Fibroblast of lung (primary cell): ENCODE results near the gene PRDM13. TPM values are rescaled to one million over a fixed set of nuclear protein-coding genes. Genes with fewer than 3 reads are reported as not detected.
A peak's percentile ranks its signal among the peaks of the same experiment; 100 is the strongest.
"Not testable (repeated sequence)": the region's sequence is repeated elsewhere in the genome, so short reads cannot be mapped to it uniquely, and the experiment has no call there.

Experiments
- DNase-seq, 2 donors: peaks; one replicate each; pipeline versions ENCODE4 v3.0.0 to v3.0.0-alpha.2; 2010; ENCODE audit warnings: low read depth in 2 of 2
- H2AFZ ChIP-seq: 2 replicates; pipeline ENCODE4 v1.5.1; 2012; ENCODE audit warnings: low read length, control low read depth, inconsistent platforms
- H3K27ac ChIP-seq: 2 replicates; pipeline ENCODE4 v1.5.1; 2011; ENCODE audit warnings: low read length, control low read depth; ENCODE audit not compliant: insufficient read depth
- H3K27me3 ChIP-seq: 2 replicates; pipeline ENCODE4 v1.5.1; 2011; ENCODE audit warnings: mild to moderate bottlenecking, low read length; ENCODE audit not compliant: control insufficient read depth, insufficient read depth
- H3K36me3 ChIP-seq: 2 replicates; pipeline ENCODE4 v1.5.1; 2011; ENCODE audit warnings: low read length; ENCODE audit not compliant: control insufficient read depth, insufficient read depth
- H3K4me1 ChIP-seq: 2 replicates; pipeline ENCODE4 v1.5.1; 2011; ENCODE audit warnings: low read length; ENCODE audit not compliant: control insufficient read depth, insufficient read depth; ENCODE audit errors: extremely low read depth
- H3K4me2 ChIP-seq: 2 replicates; pipeline ENCODE4 v1.5.1; 2011; ENCODE audit warnings: low read length, control low read depth; ENCODE audit not compliant: insufficient read depth; ENCODE audit errors: extremely low read depth
- H3K4me3 ChIP-seq, 4 experiments: fragments of 200-600 bp in 1 of 4; sonication (generic) in 1 of 4; replicated peaks in 1 of 4; 2 replicates each; pipeline ENCODE4 v1.5.1; 2011 to 2016; ENCODE audit warnings: low read length in 4 of 4, low read depth in 3 of 4, mild to moderate bottlenecking in 3 of 4, control low read depth in 2 of 4, inconsistent platforms in 1 of 4, mixed read lengths in 1 of 4; ENCODE audit not compliant: insufficient read depth in 1 of 4; ENCODE audit errors: control extremely low read depth in 1 of 4
- H3K79me2 ChIP-seq: 2 replicates; pipeline ENCODE4 v1.5.1; 2012; ENCODE audit warnings: mild to moderate bottlenecking, low read length, inconsistent platforms; ENCODE audit not compliant: control insufficient read depth, insufficient read depth
- H3K9ac ChIP-seq: 2 replicates; pipeline ENCODE4 v1.5.1; 2011; ENCODE audit warnings: mild to moderate bottlenecking, low read length, control low read depth; ENCODE audit not compliant: insufficient read depth
- H3K9me3 ChIP-seq: 2 replicates; pipeline ENCODE4 v1.5.1; 2012; ENCODE audit warnings: low read depth, low read length; ENCODE audit not compliant: control insufficient read depth, insufficient read depth
- H4K20me1 ChIP-seq: 2 replicates; pipeline ENCODE4 v1.5.1; 2011; ENCODE audit warnings: low read length; ENCODE audit not compliant: control insufficient read depth, insufficient read depth; ENCODE audit errors: extremely low read depth
- EZH2 ChIP-seq: IDR thresholded peaks from 2 replicates; pipeline ENCODE4 v1.5.1; 2012; ENCODE audit warnings: low read length, control low read depth, mild to moderate bottlenecking; ENCODE audit errors: missing control alignments
- polyA plus RNA-seq, 2 donors: library from polyadenylated mRNA; depleted of rRNA in 1 of 2; stranded (reverse) in 1 of 2; unstranded in 1 of 2; fragments of >200 nt; gene quantifications; 2 replicates each; pipeline ENCODE4 v1.2.1, GENCODE V29; 2011 to 2012; ENCODE audit warnings: missing spikeins in 1 of 2
- total RNA-seq: library from RNA; depleted of rRNA; stranded (reverse); fragments of >200 nt; gene quantifications from 2 replicates; pipeline ENCODE4 v1.2.1, GENCODE V29; 2014
- TF ChIP-seq, protein P1 (sequence below), 2 donors: IDR thresholded peaks in 1 of 2; conservative IDR thresholded peaks in 1 of 2; 1 replicate in 1 of 2; 2 replicates in 1 of 2; pipeline ENCODE4 v1.5.1; 2011 to 2012; ENCODE audit warnings: low read length in 2 of 2, control low read depth in 1 of 2, inconsistent platforms in 1 of 2, low read depth in 1 of 2, mild to moderate bottlenecking in 1 of 2

Gene PRDM13
- total and polyA plus RNA-seq, 2 donors (not counting 1 experiment from before 2014, with no cell fraction given): not detected

DNA sequence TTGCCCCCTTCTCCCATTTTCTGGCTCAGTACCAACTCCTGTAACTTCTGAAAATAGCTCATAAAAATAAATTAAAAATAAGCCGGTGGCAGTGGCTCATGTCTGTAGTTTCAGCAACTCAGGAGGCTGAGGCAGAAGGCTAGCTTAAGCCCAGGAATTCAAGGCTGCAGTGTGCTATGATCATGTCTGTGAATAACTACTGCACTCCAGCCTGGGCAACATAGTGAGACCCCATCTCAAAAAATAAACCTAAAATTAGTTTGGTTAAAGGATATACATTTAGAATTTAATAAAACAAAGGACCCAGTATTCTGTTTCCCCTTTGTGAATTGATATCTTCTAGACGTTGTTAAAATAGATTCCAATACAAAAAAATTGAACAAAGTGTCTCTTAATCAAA, 10.5 kb downstream of the PRDM13 start:
- no peaks in the 10 kb centered on the region for H3K79me2 ChIP-seq
- no peak overlapping the region for H3K4me2 ChIP-seq
- no peak overlapping the region for H3K4me3 ChIP-seq
- no peak overlapping the region for H2AFZ ChIP-seq
- DNase-seq: no peak
- TF ChIP-seq, protein P1, sequence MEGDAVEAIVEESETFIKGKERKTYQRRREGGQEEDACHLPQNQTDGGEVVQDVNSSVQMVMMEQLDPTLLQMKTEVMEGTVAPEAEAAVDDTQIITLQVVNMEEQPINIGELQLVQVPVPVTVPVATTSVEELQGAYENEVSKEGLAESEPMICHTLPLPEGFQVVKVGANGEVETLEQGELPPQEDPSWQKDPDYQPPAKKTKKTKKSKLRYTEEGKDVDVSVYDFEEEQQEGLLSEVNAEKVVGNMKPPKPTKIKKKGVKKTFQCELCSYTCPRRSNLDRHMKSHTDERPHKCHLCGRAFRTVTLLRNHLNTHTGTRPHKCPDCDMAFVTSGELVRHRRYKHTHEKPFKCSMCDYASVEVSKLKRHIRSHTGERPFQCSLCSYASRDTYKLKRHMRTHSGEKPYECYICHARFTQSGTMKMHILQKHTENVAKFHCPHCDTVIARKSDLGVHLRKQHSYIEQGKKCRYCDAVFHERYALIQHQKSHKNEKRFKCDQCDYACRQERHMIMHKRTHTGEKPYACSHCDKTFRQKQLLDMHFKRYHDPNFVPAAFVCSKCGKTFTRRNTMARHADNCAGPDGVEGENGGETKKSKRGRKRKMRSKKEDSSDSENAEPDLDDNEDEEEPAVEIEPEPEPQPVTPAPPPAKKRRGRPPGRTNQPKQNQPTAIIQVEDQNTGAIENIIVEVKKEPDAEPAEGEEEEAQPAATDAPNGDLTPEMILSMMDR (conservative IDR thresholded peaks at IDR 0.05 in 1 of 2, IDR thresholded peaks at IDR 0.05 in 1 of 2; ENCODE audit: low read depth in 1 of 2, low read length in 2 of 2): no peak
- no peak for TF ChIP-seq EZH2
- H3K4me1 ChIP-seq: no peaks in the 10 kb centered on the region
- no peaks in the 10 kb centered on the region for H3K9me3 ChIP-seq
- no peaks in the 10 kb centered on the region for H3K36me3 ChIP-seq
- H4K20me1 ChIP-seq: no peaks in the 10 kb centered on the region
- no peak overlapping the region for H3K9ac ChIP-seq
- H3K27me3 ChIP-seq: peaks cover 61% of the 10 kb centered on the region
- H3K27ac ChIP-seq: no peak overlapping the region

DNA sequence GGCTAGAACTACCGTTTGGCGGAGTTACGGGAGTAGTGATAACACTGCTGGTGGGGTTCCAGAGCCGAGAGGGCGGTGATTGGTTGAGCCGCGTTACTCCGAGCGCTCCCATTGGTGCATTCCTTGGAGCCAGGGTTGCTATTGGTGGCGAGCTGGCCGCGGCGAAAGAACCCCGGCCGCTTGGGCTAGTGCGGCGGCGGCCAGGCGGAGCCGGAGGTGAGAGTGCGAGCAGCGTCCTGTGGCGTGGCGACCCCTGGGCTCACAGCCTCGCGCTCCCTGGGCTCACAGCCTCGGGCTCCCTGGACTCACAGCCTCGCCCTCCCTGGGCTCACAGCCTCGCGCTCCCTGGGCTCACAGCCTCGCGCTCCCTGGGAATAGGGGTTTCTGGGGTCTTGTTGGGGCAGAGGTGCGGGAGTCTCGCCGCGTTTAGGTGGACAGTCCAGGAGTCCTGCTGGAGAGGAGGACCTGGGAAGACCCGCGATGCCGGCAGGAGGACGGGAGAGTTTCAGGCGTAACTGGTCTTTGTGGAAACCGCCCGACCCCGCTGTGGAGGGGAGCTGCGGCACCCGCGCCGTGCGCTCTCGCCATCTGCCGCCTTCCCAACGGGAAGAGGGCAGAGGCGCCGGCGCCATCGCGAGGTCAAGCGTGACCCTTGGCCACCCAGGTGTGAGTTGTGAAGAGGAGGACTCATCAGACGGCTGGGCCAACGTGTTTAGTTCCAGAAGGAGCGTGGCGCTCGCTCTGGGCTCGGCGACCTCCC, 12.2 kb downstream of the PRDM13 start:
- peaks cover 44% of the 10 kb centered on the region for H3K27me3 ChIP-seq
- no peaks in the 10 kb centered on the region for H4K20me1 ChIP-seq
- H3K36me3 ChIP-seq: no peaks in the 10 kb centered on the region
- H3K4me1 ChIP-seq: no peaks in the 10 kb centered on the region
- H3K9me3 ChIP-seq: no peaks in the 10 kb centered on the region
- peak; percentile 57 for TF ChIP-seq EZH2
- TF ChIP-seq, protein P1 (conservative IDR thresholded peaks at IDR 0.05 in 1 of 2, IDR thresholded peaks at IDR 0.05 in 1 of 2; ENCODE audit: low read depth in 1 of 2, low read length in 2 of 2): no peak
- no peaks in the 10 kb centered on the region for H3K79me2 ChIP-seq
- no peak overlapping the region for H2AFZ ChIP-seq
- H3K4me3 ChIP-seq: no peak overlapping the region
- no peak overlapping the region for H3K9ac ChIP-seq
- H3K4me2 ChIP-seq: no peak overlapping the region
- no peak overlapping the region for H3K27ac ChIP-seq
- DNase-seq: no peak

DNA sequence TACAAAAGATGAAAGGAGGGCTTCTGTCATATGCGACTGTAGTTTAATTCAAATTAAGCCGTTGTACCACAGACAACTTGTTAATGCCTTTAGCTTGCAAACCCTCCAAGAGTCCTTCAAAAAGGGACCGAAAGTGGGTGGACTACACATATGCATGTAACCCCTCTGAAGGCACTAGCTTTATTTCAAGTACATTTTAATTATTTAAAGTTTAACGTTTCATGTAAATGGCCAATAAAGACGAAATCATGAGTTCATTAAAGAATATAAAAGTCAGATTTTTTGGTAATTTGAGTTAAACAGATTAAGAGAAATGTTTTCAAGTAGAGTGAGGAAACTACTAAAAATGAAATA, 12.8 kb downstream of the PRDM13 start:
- Histone ChIP-seq H3K36me3 (no peaks in the 10 kb centered on the region), H3K4me2 (no peak overlapping the region), H3K9me3 (no peaks in the 10 kb centered on the region), H3K27me3 (peaks cover 39% of the 10 kb centered on the region), H4K20me1 (no peaks in the 10 kb centered on the region), H3K4me1 (no peaks in the 10 kb centered on the region), H3K79me2 (no peaks in the 10 kb centered on the region), H2AFZ (no peak overlapping the region), H3K27ac (no peak overlapping the region), H3K9ac (no peak overlapping the region), H3K4me3 (no peak overlapping the region)
- TF ChIP-seq, protein P1 (conservative IDR thresholded peaks at IDR 0.05 in 1 of 2, IDR thresholded peaks at IDR 0.05 in 1 of 2; ENCODE audit: low read depth in 1 of 2, low read length in 2 of 2): no peak
- TF ChIP-seq EZH2: no peak
- no peak for DNase-seq

DNA sequence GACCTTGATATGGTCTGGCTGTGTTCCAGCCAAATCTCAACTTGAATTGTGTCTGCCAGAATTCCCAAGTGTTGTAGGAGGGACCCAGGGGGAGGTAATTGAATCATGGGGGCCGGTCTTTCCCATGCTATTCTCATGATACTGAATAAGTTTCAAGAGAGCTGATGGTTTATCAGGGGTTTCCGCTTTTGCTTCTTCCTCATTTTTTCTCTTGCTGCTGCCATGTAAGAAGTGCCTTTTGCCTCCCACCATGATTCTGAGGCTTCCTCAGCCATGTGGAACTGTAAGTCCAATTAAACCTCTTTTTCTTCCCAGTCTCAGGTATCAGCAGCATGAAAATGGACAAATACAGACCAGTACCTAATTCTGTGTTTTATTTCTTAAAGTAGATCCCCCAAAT, 15.4 kb downstream of the PRDM13 start:
- not testable (repeated sequence) for H3K79me2 ChIP-seq, H3K4me1 ChIP-seq, H3K9ac ChIP-seq, H3K4me3 ChIP-seq, H3K9me3 ChIP-seq, DNase-seq, H3K27ac ChIP-seq, H3K36me3 ChIP-seq, H3K4me2 ChIP-seq, H2AFZ ChIP-seq, H4K20me1 ChIP-seq
- H3K27me3 ChIP-seq: peaks cover 29% of the 10 kb centered on the region
